ENCODE data around the gene EMID1. TPM values are rescaled to one million over a fixed set of nuclear protein-coding genes. Genes with fewer than 3 reads are reported as not detected.

The EMID1 gene
- total RNA-seq, 1 experiment from 2014 or later: 9.6 TPM

GRCh38 chr22:29224121-29224858, 18.6 kb downstream of the EMID1 start:
- Histone ChIP-seq H3K4me2 (ENCODE audit: low read length) (no peak overlapping the region), H3K27ac (ENCODE audit: low read depth, low read length) (no peak overlapping the region), H3K36me3 (ENCODE audit: control insufficient read depth in 1 of 2, insufficient read depth in 2 of 2, low read length in 2 of 2) (no peaks in the 10 kb centered on the region), H3K4me1 (ENCODE audit: control insufficient read depth in 1 of 2, insufficient read depth in 2 of 2, low read length in 2 of 2) (no peaks in the 10 kb centered on the region), H3K27me3 (ENCODE audit: insufficient read depth, low read length) (no peaks in the 10 kb centered on the region), H2AFZ (ENCODE audit: low read depth, low read length, poor library complexity, severe bottlenecking) (no peak overlapping the region), H4K20me1 (ENCODE audit: insufficient read depth) (no peaks in the 10 kb centered on the region), H3K4me3 (replicated peaks in 1 of 2; ENCODE audit: low read depth in 1 of 2, low read length in 2 of 2) (no peak overlapping the region), H3K79me2 (ENCODE audit: insufficient read depth, low read length) (no peaks in the 10 kb centered on the region), H3K9me2 (ENCODE audit: insufficient read depth) (no peaks in the 10 kb centered on the region), H3K9me3 (ENCODE audit: control insufficient read depth in 1 of 2, insufficient read depth in 1 of 2, low read depth in 1 of 2, low read length in 2 of 2) (no peaks in the 10 kb centered on the region), H3K9ac (ENCODE audit: low read length) (no peak overlapping the region)
- DNase-seq (ENCODE audit: low read depth, low spot score) (no peak), ATAC-seq (no peak)
- ChIA-PET CTCF (no interaction called here), RAD21 (ENCODE audit: low non-redundant PET in 1 of 2, low total read pairs in 2 of 2, uncharacterized antibody in 2 of 2, unreplicated experiment in 2 of 2) (no interaction called here), POLR2A (no interaction called here)
- no peak for TF ChIP-seq ZBTB33 (IDR thresholded peaks at IDR 0.05; ENCODE audit: extremely low read depth, insufficient replicate concordance, low read length)
- no peak for TF ChIP-seq ZFX (IDR thresholded peaks at IDR 0.05)
- no peak for TF ChIP-seq ELF1 (IDR thresholded peaks at IDR 0.05; ENCODE audit: borderline replicate concordance, low read depth)
- TF ChIP-seq SP1 (IDR thresholded peaks at IDR 0.05; ENCODE audit: low read depth): no peak
- no peak for TF ChIP-seq TCF7L2 (IDR thresholded peaks at IDR 0.05; ENCODE audit: borderline replicate concordance, extremely low read depth, insufficient read depth, insufficient read length)
- TF ChIP-seq EZH2 (IDR thresholded peaks at IDR 0.05): no peak
- TF ChIP-seq EGR1 (IDR thresholded peaks at IDR 0.05; ENCODE audit: low read depth): no peak
- TF ChIP-seq POLR2A (IDR thresholded peaks at IDR 0.05; ENCODE audit: borderline replicate concordance, extremely low read depth, insufficient read depth, insufficient read length): no peak
- TF ChIP-seq MAX (IDR thresholded peaks at IDR 0.05): no peak
- TF ChIP-seq POLR2AphosphoS5 (IDR thresholded peaks at IDR 0.05; ENCODE audit: low read depth, low read length): no peak
- no peak for TF ChIP-seq REST (IDR thresholded peaks at IDR 0.05; ENCODE audit: low read depth)
- no peak for TF ChIP-seq ATF3 (IDR thresholded peaks at IDR 0.05)
- intact Hi-C loops (cut with micrococcal nuclease): no loop called here
- no TSS peak for BruUV-seq (replicated peaks)
